ENCODE results near the gene GPATCH1. TPM values are rescaled to one million over a fixed set of nuclear protein-coding genes. Genes with fewer than 3 reads are reported as not detected.
"Not testable (repeated sequence)": the region's sequence is repeated elsewhere in the genome, so short reads cannot be mapped to it uniquely, and the experiment has no call there.

The GPATCH1 gene
- total RNA-seq (4.1 and 5.7 TPM in 2 replicates), polyA plus RNA-seq (6.4 and 9.4 TPM in 2 replicates)

- TF ChIP-seq CTCF (IDR thresholded peaks at IDR 0.05; ENCODE audit: low read depth, low read length) = no peak
- Histone ChIP-seq H3K27me3 (no peaks in the 10 kb centered on the region), H3K27ac (peak within 1 kb of the TSS; percentile 70), H3K4me3 (peak within 1 kb of the TSS; percentile 92), H3K36me3 (no peaks in the 10 kb centered on the region), H3K9me3 (ENCODE audit: low read depth) (no peaks in the 10 kb centered on the region), H3K4me1 (ENCODE audit: low read depth) (peaks cover 3% of the 10 kb centered on the region)
- DNase-seq (ENCODE audit: low read depth in 1 of 2, low spot score in 1 of 2) = peak; percentile 90 to 92
Measured at GRCh38 chr19:33080761-33081681, at the start of gene GPATCH1. GPATCH1 (plus strand) TSS chr19:33081181; CDS start chr19:33081194, 13 bp downstream.

GRCh38 chr19:33032218-33032781 is 48.7 kb upstream of the GPATCH1 start:
- H3K4me1 ChIP-seq (ENCODE audit: low read depth) = no peaks in the 10 kb centered on the region
- no peak for TF ChIP-seq CTCF (IDR thresholded peaks at IDR 0.05; ENCODE audit: low read depth, low read length)
- H3K27me3 ChIP-seq = no peaks in the 10 kb centered on the region
- no peaks in the 10 kb centered on the region for H3K9me3 ChIP-seq (ENCODE audit: low read depth)
- H3K27ac ChIP-seq = no peak overlapping the region
- H3K36me3 ChIP-seq = no peaks in the 10 kb centered on the region
- H3K4me3 ChIP-seq = no peak overlapping the region
- no peak for DNase-seq (ENCODE audit: low read depth in 1 of 2, low spot score in 1 of 2)

- DNase-seq (ENCODE audit: low read depth in 1 of 2, low spot score in 1 of 2) = no peak
- Histone ChIP-seq H3K9me3 (ENCODE audit: low read depth) (no peaks in the 10 kb centered on the region), H3K27ac (no peak overlapping the region), H3K4me1 (ENCODE audit: low read depth) (peaks cover 4% of the 10 kb centered on the region), H3K36me3 (no peaks in the 10 kb centered on the region), H3K4me3 (no peak overlapping the region), H3K27me3 (no peaks in the 10 kb centered on the region)
- TF ChIP-seq CTCF (IDR thresholded peaks at IDR 0.05; ENCODE audit: low read depth, low read length) = no peak
Measured at GRCh38 chr19:33035461-33035860, 45.5 kb upstream of the GPATCH1 start.

GRCh38 chr19:33036370-33037167 is 44.4 kb upstream of the GPATCH1 start:
- not testable (repeated sequence) for H3K4me3 ChIP-seq; H3K4me1 ChIP-seq (ENCODE audit: low read depth); H3K36me3 ChIP-seq; H3K27me3 ChIP-seq; H3K27ac ChIP-seq; DNase-seq (ENCODE audit: low read depth in 1 of 2, low spot score in 1 of 2); H3K9me3 ChIP-seq (ENCODE audit: low read depth)

GRCh38 chr19:33037168-33038025 is 43.6 kb upstream of the GPATCH1 start:
- H3K27ac ChIP-seq; H3K4me1 ChIP-seq (ENCODE audit: low read depth); H3K4me3 ChIP-seq; H3K36me3 ChIP-seq; H3K9me3 ChIP-seq (ENCODE audit: low read depth); H3K27me3 ChIP-seq; DNase-seq (ENCODE audit: low read depth in 1 of 2, low spot score in 1 of 2): not testable (repeated sequence)

- Histone ChIP-seq H3K4me1 (ENCODE audit: low read depth) (peaks cover 4% of the 10 kb centered on the region), H3K27ac (no peak overlapping the region), H3K4me3 (no peak overlapping the region), H3K36me3 (no peaks in the 10 kb centered on the region), H3K27me3 (no peaks in the 10 kb centered on the region), H3K9me3 (ENCODE audit: low read depth) (no peaks in the 10 kb centered on the region)
- no peak for DNase-seq (ENCODE audit: low read depth in 1 of 2, low spot score in 1 of 2)
- no peak for TF ChIP-seq CTCF (IDR thresholded peaks at IDR 0.05; ENCODE audit: low read depth, low read length)
Measured at GRCh38 chr19:33039108-33039599, 41.8 kb upstream of the GPATCH1 start.

Measured in cardiac muscle cell (in vitro differentiated cells and primary cell).